ENCODE data around the gene AIDA.

DNA sequence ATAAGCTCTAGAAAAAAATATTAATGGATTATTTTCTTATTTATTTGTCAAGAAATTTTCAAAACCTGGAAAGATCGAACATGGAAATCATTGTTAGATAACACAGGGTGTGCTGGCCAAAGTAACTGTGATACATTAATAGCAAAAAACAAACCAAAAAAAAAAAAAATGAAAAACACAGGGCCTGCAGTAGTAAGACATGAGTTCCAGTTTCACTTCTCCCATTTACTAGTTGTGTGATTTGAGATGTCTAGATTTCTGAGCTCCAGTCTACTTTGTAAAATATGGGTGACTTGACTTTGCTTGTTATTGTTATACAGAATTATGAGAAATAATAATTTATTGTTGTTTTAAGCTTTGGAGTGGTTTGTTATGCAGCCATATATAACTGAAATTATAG, 38.4 kb upstream of the AIDA start:
- TF ChIP-seq POLR2A (IDR thresholded peaks at IDR 0.05), result no peak
- TF ChIP-seq, protein P1, sequence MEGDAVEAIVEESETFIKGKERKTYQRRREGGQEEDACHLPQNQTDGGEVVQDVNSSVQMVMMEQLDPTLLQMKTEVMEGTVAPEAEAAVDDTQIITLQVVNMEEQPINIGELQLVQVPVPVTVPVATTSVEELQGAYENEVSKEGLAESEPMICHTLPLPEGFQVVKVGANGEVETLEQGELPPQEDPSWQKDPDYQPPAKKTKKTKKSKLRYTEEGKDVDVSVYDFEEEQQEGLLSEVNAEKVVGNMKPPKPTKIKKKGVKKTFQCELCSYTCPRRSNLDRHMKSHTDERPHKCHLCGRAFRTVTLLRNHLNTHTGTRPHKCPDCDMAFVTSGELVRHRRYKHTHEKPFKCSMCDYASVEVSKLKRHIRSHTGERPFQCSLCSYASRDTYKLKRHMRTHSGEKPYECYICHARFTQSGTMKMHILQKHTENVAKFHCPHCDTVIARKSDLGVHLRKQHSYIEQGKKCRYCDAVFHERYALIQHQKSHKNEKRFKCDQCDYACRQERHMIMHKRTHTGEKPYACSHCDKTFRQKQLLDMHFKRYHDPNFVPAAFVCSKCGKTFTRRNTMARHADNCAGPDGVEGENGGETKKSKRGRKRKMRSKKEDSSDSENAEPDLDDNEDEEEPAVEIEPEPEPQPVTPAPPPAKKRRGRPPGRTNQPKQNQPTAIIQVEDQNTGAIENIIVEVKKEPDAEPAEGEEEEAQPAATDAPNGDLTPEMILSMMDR (IDR thresholded peaks at IDR 0.05), result no peak
- no peak for TF ChIP-seq POLR2AphosphoS5 (IDR thresholded peaks at IDR 0.05)
- no peak for TF ChIP-seq EP300 (IDR thresholded peaks at IDR 0.05)
